K562 (cell line): ENCODE measurements around the gene PARD3B. TPM values are rescaled to one million over a fixed set of nuclear protein-coding genes. Genes with fewer than 3 reads are reported as not detected.

Experiments used
- ATAC-seq: fragments of 200-7000 bp; cut with Tn5 transposase; 3 replicates; pipeline ENCODE4 v1.9.1; 2020; ENCODE audit warnings: moderate library complexity
- BruUV-seq: library from RNA; stranded (reverse); fragments of 400-500 nt; replicated peaks from 2 replicates; lab custom pipeline; 2021; lab: Mats Ljungman, UMichigan
- CTCF ChIA-PET: fragments of 300-600 bp; formaldehyde crosslinking; extraction: SDS; loops from one replicate; lab custom pipeline; 2021; ENCODE audit warnings: low intra/inter-chr PET ratio; lab: Yijun Ruan, JAX
- POLR2A ChIA-PET: fragments of 300-600, 350-650 bp; sonication (Branson Sonifier 250); formaldehyde crosslinking; extraction: SDS; loops from one replicate; lab custom pipeline; 2021; ENCODE audit warnings: antibody characterized with exemption, inconsistent platforms; lab: Yijun Ruan, JAX
- DNase-seq, 4 experiments: peaks; one replicate each; pipeline versions ENCODE4 v3.0.0 to v3.0.0-alpha.2; 2011 to 2018; ENCODE audit warnings: low spot score in 3 of 4, mixed read lengths in 3 of 4; ENCODE audit errors: extremely low read depth in 1 of 4
- FAIRE-seq: peaks from 2 replicates; lab custom pipeline; 2011; peaks lifted over from hg19 to GRCh38; lab: Jason Lieb, UNC
- H2AFZ ChIP-seq: 2 replicates; pipeline ENCODE4 v1.6.0; 2011; ENCODE audit warnings: low read depth, low read length, control low read depth, inconsistent platforms
- H3K27ac ChIP-seq: fragments of 200-600 bp; 3 replicates; pipeline ENCODE4 v1.8.0; 2011; ENCODE audit warnings: low read depth, mild to moderate bottlenecking, control low read depth, inconsistent platforms, low read length, moderate library complexity, mixed read lengths; ENCODE audit errors: extremely low read depth
- H3K27me3 ChIP-seq, 2 experiments: fragments of 300-600 bp in 1 of 2; 2 replicates in 1 of 2; 3 replicates in 1 of 2; pipeline versions ENCODE4 v1.6.0 to v1.8.0; 2011; ENCODE audit warnings: inconsistent platforms in 2 of 2, low read length in 2 of 2, mild to moderate bottlenecking in 1 of 2, mixed read lengths in 1 of 2, moderate library complexity in 1 of 2; ENCODE audit not compliant: control insufficient read depth in 2 of 2, insufficient read depth in 2 of 2
- H3K36me3 ChIP-seq: fragments of 300-600 bp; 3 replicates; pipeline ENCODE4 v1.8.0; 2011; ENCODE audit warnings: mild to moderate bottlenecking, low read length, inconsistent platforms; ENCODE audit not compliant: control insufficient read depth, insufficient read depth
- H3K4me1 ChIP-seq, 2 experiments: fragments of 200-600 bp in 1 of 2; replicated peaks in 1 of 2; 2 replicates in 1 of 2; 3 replicates in 1 of 2; pipeline versions ENCODE4 v1.5.1 to v1.8.0; 2011; ENCODE audit warnings: inconsistent platforms in 2 of 2, low read length in 2 of 2, mild to moderate bottlenecking in 1 of 2, mixed read lengths in 1 of 2, moderate library complexity in 1 of 2; ENCODE audit not compliant: control insufficient read depth in 2 of 2, insufficient read depth in 2 of 2
- H3K4me2 ChIP-seq: 2 replicates; pipeline ENCODE4 v1.6.1; 2011; ENCODE audit warnings: low read length, control low read depth, inconsistent platforms, mixed read lengths; ENCODE audit not compliant: insufficient read depth
- H3K4me3 ChIP-seq: fragments of 200-600 bp; sonication (generic), shearing (Covaris generic); 2 replicates; pipeline ENCODE4 v1.5.1; 2016; ENCODE audit warnings: control low read depth, inconsistent platforms
- H3K79me2 ChIP-seq: fragments of 200-600 bp; 3 replicates; pipeline ENCODE4 v1.8.0; 2011; ENCODE audit warnings: low read length, inconsistent platforms; ENCODE audit not compliant: control insufficient read depth, insufficient read depth
- H3K9ac ChIP-seq, 2 experiments: 2 replicates each; pipeline versions ENCODE4 v1.6.0 to v1.6.1; 2011; ENCODE audit warnings: low read depth in 2 of 2, low read length in 2 of 2, control low read depth in 1 of 2, inconsistent platforms in 1 of 2, mild to moderate bottlenecking in 1 of 2, mixed read lengths in 1 of 2; ENCODE audit not compliant: insufficient read depth in 1 of 2
- H3K9me1 ChIP-seq: one replicate; pipeline ENCODE4 v1.6.0; 2011; ENCODE audit warnings: inconsistent platforms, mild to moderate bottlenecking, low read length, moderate library complexity; ENCODE audit not compliant: control insufficient read depth, insufficient read depth
- H3K9me3 ChIP-seq: replicated peaks from 2 replicates; pipeline ENCODE4 v1.5.1; 2011; ENCODE audit warnings: low read depth, low read length, inconsistent platforms; ENCODE audit not compliant: control insufficient read depth, insufficient read depth
- H4K20me1 ChIP-seq: replicated peaks from 2 replicates; pipeline ENCODE4 v1.6.1; 2011; ENCODE audit warnings: low read length, inconsistent platforms, mixed read lengths; ENCODE audit not compliant: control insufficient read depth, insufficient read depth
- BCOR ChIP-seq: fragments of 450-650 bp; IDR thresholded peaks from 2 replicates; pipeline ENCODE4 v1.6.1; 2016
- BRD9 ChIP-seq: fragments of 450-650 bp; IDR thresholded peaks from 2 replicates; pipeline ENCODE4 v1.6.1; 2018; ENCODE audit warnings: low read depth; ENCODE audit not compliant: partially characterized antibody
- CBX5 ChIP-seq: IDR thresholded peaks from 2 replicates; pipeline ENCODE4 v1.6.1; 2014; ENCODE audit warnings: low read depth, borderline replicate concordance
- CHD2 ChIP-seq: IDR thresholded peaks from 2 replicates; pipeline ENCODE4 v1.6.1; 2011; ENCODE audit warnings: low read depth, low read length
- CHD4 ChIP-seq: fragments of 200-600 bp; sonication (generic); IDR thresholded peaks from 3 replicates; pipeline ENCODE4 v1.6.1; 2012; ENCODE audit warnings: low read depth, mild to moderate bottlenecking, mixed read lengths, low read length, inconsistent platforms; ENCODE audit not compliant: insufficient read depth, insufficient replicate concordance, poor library complexity, severe bottlenecking
- IFI16 ChIP-seq: fragments of 250-450 bp; sonication (Bioruptor Pico); IDR thresholded peaks from 2 replicates; pipeline ENCODE4 v2.1.2; 2022; ENCODE audit warnings: mild to moderate bottlenecking, inconsistent platforms
- MYC ChIP-seq, 2 experiments: fragments of 250-450 bp in 1 of 2; sonication (Bioruptor Pico) in 1 of 2; IDR thresholded peaks; 2 replicates each; pipeline versions ENCODE4 v1.5.1 to v1.6.1; 2012 to 2021; ENCODE audit warnings: low read depth in 2 of 2, borderline replicate concordance in 1 of 2, improper control_type of control experiment in 1 of 2, low read length in 1 of 2, mild to moderate bottlenecking in 1 of 2, moderate library complexity in 1 of 2
- PRPF4 ChIP-seq: fragments of 200-400 bp; formaldehyde crosslinking; IDR thresholded peaks from one replicate; pipeline ENCODE4 v1.6.1; 2017; ENCODE audit warnings: low read length, low read depth, mild to moderate bottlenecking; ENCODE audit not compliant: insufficient read depth, poor library complexity, severe bottlenecking
- RHOXF2B ChIP-seq: fragments of 250-450 bp; sonication (Bioruptor Pico); conservative IDR thresholded peaks from 2 replicates; pipeline ENCODE4 v1.5.1; 2021
- RUNX1 ChIP-seq: sonication (generic); IDR thresholded peaks from 2 replicates; pipeline ENCODE4 v1.6.1; 2016; ENCODE audit warnings: antibody characterized with exemption, low read depth
- SREBF1 ChIP-seq: fragments of 150-350 bp; IDR thresholded peaks from 2 replicates; pipeline ENCODE4 v1.6.1; 2014; ENCODE audit warnings: antibody characterized with exemption, low read depth, low read length, borderline replicate concordance
- U2AF2 ChIP-seq: fragments of 200-400 bp; formaldehyde crosslinking; optimal IDR thresholded peaks from 2 replicates; pipeline ENCODE3; 2017; ENCODE audit warnings: low read depth, mild to moderate bottlenecking, low read length
- USF1 ChIP-seq: sonication (generic); formaldehyde crosslinking; IDR thresholded peaks from 2 replicates; pipeline ENCODE4 v1.9.0; 2022; ENCODE audit warnings: mild to moderate bottlenecking, missing genetic modification reagents
- ZNF696 ChIP-seq: fragments of 250-450 bp; sonication (Bioruptor Pico); conservative IDR thresholded peaks from 2 replicates; pipeline ENCODE4 v1.4.0; 2020; ENCODE audit warnings: mild to moderate bottlenecking, moderate library complexity
- ZNF79 ChIP-seq: fragments of 250-450 bp; sonication (Bioruptor Pico); IDR thresholded peaks from 2 replicates; pipeline ENCODE4 v1.4.0; 2020; ENCODE audit warnings: low read depth, mild to moderate bottlenecking, moderate library complexity
- ZSCAN29 ChIP-seq: fragments of 450-650 bp; IDR thresholded peaks from 2 replicates; pipeline ENCODE4 v1.6.1; 2017
- WGBS: fragments of 100-300 bp; shearing (Covaris generic); methylation state at CpG from one replicate; pipeline ENCODE4 v1.1.6; 2016; ENCODE audit warnings: low coverage, mixed read lengths; ENCODE audit not compliant: insufficient coverage; ENCODE audit errors: missing lambda C conversion rate; 5-methylcytosine and 5-hydroxymethylcytosine counted together
- in situ Hi-C: fragments of 300-500 bp; cut with MboI; formaldehyde crosslinking; loops from 4 replicates; pipeline ENCODE4 v1.15.0; 2018; ENCODE audit warnings: inconsistent platforms, mixed read lengths
- intact Hi-C: fragments of 100-400 bp; cut with micrococcal nuclease; formaldehyde crosslinking; loops from 2 replicates; pipeline ENCODE4 v1.14.2; 2022
- polyA plus RNA-seq, 8 experiments: library from polyadenylated mRNA; depleted of rRNA in 4 of 8; stranded (reverse) in 5 of 8; unstranded in 3 of 8; fragments of >200 nt; fragmentation: Nextera tagmentation in 2 of 8; fragmentation: Illumina TruSeq in 1 of 8; extraction: Ambion mirVana in 2 of 8; extraction: Trizol in 1 of 8; gene quantifications; 2 replicates each; pipeline versions ENCODE4 v1.2.1 to v1.2.3, GENCODE V29; 2011 to 2014; ENCODE audit warnings: inconsistent platforms in 1 of 8, missing spikeins in 1 of 8
- total RNA-seq, 7 experiments: library from RNA; depleted of rRNA in 6 of 7; stranded (reverse); fragments of >200 nt in 6 of 7; fragmentation: Illumina TruSeq in 2 of 7; extraction: Trizol in 2 of 7; gene quantifications; 2 replicates each; pipeline versions ENCODE4 v1.2.1 to v1.2.3, GENCODE V29; 2011 to 2021; ENCODE audit warnings: low replicate concordance in 1 of 7

PARD3B gene
- total and polyA plus RNA-seq, 9 of the 15 experiments (the other 6 are each of a cell fraction or from before 2014, with no cell fraction given) = 0.15 to 3.0 (median 1.1) TPM

- BruUV-seq = no TSS peak
- ATAC-seq = no peak
- intact Hi-C loops = no loop called here
These were observed 917.5 kb downstream of the PARD3B start for GRCh38 chr2:205462681-205463345.

More at GRCh38 chr2:205462681-205463345, 917.5 kb downstream of the PARD3B start:
- FAIRE-seq (no peak), DNase-seq (no peak)
- ChIA-PET POLR2A (no interaction called here), CTCF (no interaction called here)
- Histone ChIP-seq H3K4me2 (no peak overlapping the region), H2AFZ (no peak overlapping the region), H3K4me3 (no peak overlapping the region), H3K9ac (no peak overlapping the region), H3K36me3 (no peaks in the 10 kb centered on the region), H4K20me1 (no peaks in the 10 kb centered on the region), H3K9me3 (no peaks in the 10 kb centered on the region), H3K27ac (no peak overlapping the region), H3K79me2 (no peaks in the 10 kb centered on the region), H3K9me1 (no peaks in the 10 kb centered on the region), H3K4me1 (no peaks in the 10 kb centered on the region), H3K27me3 (no peaks in the 10 kb centered on the region)
- no peak for TF ChIP-seq U2AF2
- TF ChIP-seq IFI16 = no peak
- no peak for TF ChIP-seq CHD4
- TF ChIP-seq SREBF1 = no peak
- no peak for TF ChIP-seq CHD2
- no peak for TF ChIP-seq USF1 (CRISPR knock-in tag)
- TF ChIP-seq RUNX1 = no peak
- TF ChIP-seq MYC (IDR thresholded peaks at IDR 0.05; ENCODE audit: low read depth, low read length) = no peak
- no peak for TF ChIP-seq MYC (CRISPR knock-in tag; IDR thresholded peaks at IDR 0.05; ENCODE audit: borderline replicate concordance, low read depth)
- no peak for TF ChIP-seq ZSCAN29
- TF ChIP-seq CBX5 = no peak
- no peak for TF ChIP-seq BCOR
- TF ChIP-seq PRPF4 = no peak
- no peak for TF ChIP-seq RHOXF2B (CRISPR knock-in tag)
- TF ChIP-seq ZNF79 (CRISPR knock-in tag) = no peak
- no peak for TF ChIP-seq BRD9
- TF ChIP-seq ZNF696 (CRISPR knock-in tag) = no peak
- 4% methylated on average over 4 of the region's 6 CpGs for WGBS
- in situ Hi-C loops = no loop called here
